GM18507 (cell line): ENCODE measurements around the gene TADA2B.
A peak's percentile ranks its signal among the peaks of the same experiment; 100 is the strongest.

ENCODE experiments used
- DNase-seq: peaks from one replicate; pipeline ENCODE4 v3.0.0; 2011; ENCODE audit warnings: low read depth; ENCODE audit not compliant: insufficient read length; ENCODE audit errors: extremely low spot score
- FAIRE-seq: peaks from 2 replicates; lab custom pipeline; 2011; peaks lifted over from hg19 to GRCh38; lab: Jason Lieb, UNC

TADA2B gene

GRCh38 chr4:7052923-7053715 is 9.9 kb downstream of the TADA2B start:
- DNase-seq (no peak), FAIRE-seq (no peak)

GRCh38 chr4:7054106-7054880 is 11.1 kb downstream of the TADA2B start:
- FAIRE-seq (no peak), DNase-seq (no peak)

GRCh38 chr4:7055111-7055989 is 12.2 kb downstream of the TADA2B start:
- FAIRE-seq: no peak
- DNase-seq: no peak

GRCh38 chr4:7055990-7056325 is 12.8 kb downstream of the TADA2B start:
- FAIRE-seq (no peak), DNase-seq (no peak)

GRCh38 chr4:7058792-7059191 is 15.6 kb downstream of the TADA2B start:
- DNase-seq (no peak), FAIRE-seq (no peak)

- DNase-seq (no peak), FAIRE-seq (no peak)
Measured at GRCh38 chr4:7059662-7060061, 16.5 kb downstream of the TADA2B start.

GRCh38 chr4:7060346-7061150 is 17.4 kb downstream of the TADA2B start:
- DNase-seq (no peak), FAIRE-seq (no peak)

GRCh38 chr4:7061815-7062214 is 18.6 kb downstream of the TADA2B start:
- DNase-seq: no peak
- FAIRE-seq: no peak

GRCh38 chr4:7062816-7063215 is 19.6 kb downstream of the TADA2B start:
- FAIRE-seq (no peak), DNase-seq (no peak)

GRCh38 chr4:7063362-7063761 is 20.2 kb downstream of the TADA2B start:
- DNase-seq (no peak), FAIRE-seq (no peak)

- FAIRE-seq: no peak
- DNase-seq: no peak
Measured at GRCh38 chr4:7066006-7066405, 22.8 kb downstream of the TADA2B start.

GRCh38 chr4:7066493-7066892 is 23.3 kb downstream of the TADA2B start:
- DNase-seq: no peak
- no peak for FAIRE-seq

GRCh38 chr4:7067126-7067451 is 23.9 kb downstream of the TADA2B start:
- DNase-seq (no peak), FAIRE-seq (no peak)

- DNase-seq: no peak
- FAIRE-seq: peak; percentile 100
Measured at GRCh38 chr4:7067452-7068278, 24.5 kb downstream of the TADA2B start, which contains the start of gene GRPEL1. Gene GRPEL1, minus strand, starts transcription at chr4:7068064. Its CDS starts 32 bp downstream, at chr4:7068032.

GRCh38 chr4:7068279-7068842 is 25.2 kb downstream of the TADA2B start:
- peak; percentile 95 for DNase-seq
- FAIRE-seq: no peak

GRCh38 chr4:7068883-7069282 is 25.7 kb downstream of the TADA2B start:
- DNase-seq: no peak
- FAIRE-seq: no peak

- DNase-seq: peak; percentile 56
- peak; percentile 94 for FAIRE-seq
Measured at GRCh38 chr4:7070729-7071511, 27.7 kb downstream of the TADA2B start.
